GM12878 (cell line): ENCODE data around the gene SLX9.

ENCODE experiments used
- JUNB ChIP-seq: IDR thresholded peaks from 2 replicates; pipeline ENCODE4 v1.6.1; 2016; ENCODE audit warnings: antibody characterized with exemption, mild to moderate bottlenecking
- POLR2A ChIP-seq: IDR thresholded peaks from 2 replicates; pipeline ENCODE4 v1.6.1; 2011; ENCODE audit warnings: low read depth, mild to moderate bottlenecking, low read length
- SIX5 ChIP-seq: IDR thresholded peaks from 2 replicates; pipeline ENCODE4 v1.6.1; 2011; ENCODE audit warnings: mild to moderate bottlenecking, low read depth, low read length, moderate library complexity; ENCODE audit not compliant: severe bottlenecking
- USF2 ChIP-seq: IDR thresholded peaks from 2 replicates; pipeline ENCODE4 v1.6.1; 2011; ENCODE audit warnings: low read depth, low read length, improper control_type of control experiment, borderline replicate concordance
- YY1 ChIP-seq: IDR thresholded peaks from 2 replicates; pipeline ENCODE4 v1.6.1; 2011; ENCODE audit warnings: low read depth, mild to moderate bottlenecking, low read length

DNA sequence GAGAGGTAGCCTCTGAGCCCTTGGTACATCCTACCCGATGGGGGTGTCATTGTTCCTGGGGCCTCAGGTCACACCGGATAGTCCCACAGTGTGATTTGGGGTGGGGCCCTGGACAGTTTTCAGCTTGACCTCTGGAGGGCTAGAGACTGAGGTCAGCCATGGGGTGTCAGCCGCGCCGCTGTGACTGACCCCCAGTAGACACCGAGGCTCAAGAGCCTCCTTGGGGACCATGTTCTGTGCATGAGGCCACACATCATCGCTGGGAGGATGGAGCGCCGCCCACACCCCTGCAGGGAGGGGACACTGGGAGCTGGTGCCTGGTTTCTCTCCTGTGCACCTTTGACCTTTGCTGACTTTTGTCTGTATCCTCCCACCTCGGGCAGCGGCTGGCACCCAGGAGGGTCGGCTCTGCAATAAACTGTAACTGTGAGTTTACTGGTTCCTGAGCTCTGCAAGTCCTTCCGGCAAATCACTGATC, 41.8 kb upstream of the SLX9 start:
- TF ChIP-seq USF2 (no peak), SIX5 (no peak), POLR2A (no peak), YY1 (no peak), JUNB (no peak)
